ENCODE measurements around the gene RYR1.

RYR1 gene

DNA sequence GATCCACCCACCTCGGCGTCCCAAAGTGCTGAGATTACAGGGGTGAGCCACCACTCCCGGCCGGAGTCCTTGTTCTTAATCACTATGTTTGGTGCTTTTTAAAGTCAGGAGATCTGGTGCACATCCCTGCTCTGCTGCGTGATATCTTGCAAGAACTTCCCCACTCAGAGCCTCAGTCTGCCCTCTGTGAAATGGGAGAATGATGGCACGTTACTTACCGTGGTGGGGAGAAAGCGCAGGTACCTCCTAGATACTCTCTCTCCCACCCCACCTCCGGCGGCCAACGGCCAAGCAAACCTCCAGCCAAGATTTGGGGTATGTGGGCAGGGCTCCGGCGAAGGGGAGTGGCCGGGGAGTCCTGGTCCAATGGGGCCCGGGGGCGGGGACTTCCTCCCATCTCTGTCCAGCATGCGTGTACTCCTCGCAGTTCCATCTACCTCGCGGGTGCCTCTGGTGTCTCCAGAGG lies at the start of gene RYR1:
Gene RYR1, plus strand, starts transcription at position 424 of the 466 bp plus-strand sequence. CDS start 139 bp downstream, outside the sequence.
- no peak for DNase-seq

DNA sequence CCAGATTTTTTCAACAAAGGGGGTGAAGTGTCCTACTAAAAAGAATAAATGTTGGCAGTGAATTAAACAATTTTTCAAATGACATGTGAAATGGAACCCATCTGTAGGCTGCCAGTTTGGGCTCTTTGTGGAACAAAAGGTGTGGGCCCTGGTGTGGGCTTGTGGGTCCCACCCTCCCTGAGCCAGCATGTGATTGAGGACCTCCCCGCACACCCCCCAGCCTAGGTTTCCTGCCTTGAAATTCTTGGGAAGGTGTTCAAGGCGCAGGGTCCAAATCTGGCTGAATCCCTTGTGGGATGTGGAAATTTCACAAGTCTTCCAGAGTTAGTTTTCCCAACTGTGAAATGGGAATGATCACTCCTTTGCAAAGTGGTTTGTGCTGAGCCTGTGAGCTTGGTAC lies 49.7 kb upstream of the RYR1 start:
- no peak for DNase-seq

DNA sequence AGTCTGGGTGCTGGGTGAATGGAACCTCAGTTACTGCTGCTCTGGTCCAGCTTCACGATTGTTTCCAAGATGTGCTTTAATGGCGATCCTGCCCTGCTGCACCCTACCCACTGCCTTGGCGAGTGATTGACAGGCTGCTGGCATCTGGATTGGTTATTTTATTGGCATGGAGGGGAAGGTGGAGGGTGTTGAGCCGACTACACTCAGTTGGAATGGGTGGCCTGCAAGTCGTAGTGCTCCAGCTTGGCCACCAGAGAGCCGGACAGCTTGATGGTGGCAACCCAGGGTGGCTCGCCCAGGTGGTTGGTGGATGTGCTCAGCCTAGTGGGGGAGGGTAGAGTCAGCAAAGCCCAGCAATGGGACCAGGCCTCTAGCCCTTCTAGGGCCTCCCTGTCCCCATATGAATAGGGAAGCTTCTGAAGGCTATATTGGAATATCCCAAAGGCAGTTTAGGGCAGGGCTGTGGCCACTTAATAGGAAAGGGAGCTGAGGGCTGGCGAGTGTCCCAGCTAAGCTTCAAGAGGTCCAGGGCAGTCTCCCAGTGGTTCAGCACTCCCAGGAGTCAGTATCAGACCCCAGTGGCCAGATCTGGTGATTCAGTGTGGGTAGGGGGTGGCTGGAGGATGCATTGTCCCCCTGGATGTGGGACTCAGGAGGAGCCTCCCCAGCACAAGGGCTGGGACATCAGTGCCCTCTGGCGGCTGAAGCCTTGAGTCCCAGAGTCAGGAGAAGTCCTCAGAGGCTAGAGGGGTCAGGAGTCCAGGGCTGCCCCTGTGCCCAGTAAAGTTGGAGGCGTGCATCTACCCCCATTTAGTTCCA lies 49.1 kb upstream of the RYR1 start:
- no peak for DNase-seq

DNA sequence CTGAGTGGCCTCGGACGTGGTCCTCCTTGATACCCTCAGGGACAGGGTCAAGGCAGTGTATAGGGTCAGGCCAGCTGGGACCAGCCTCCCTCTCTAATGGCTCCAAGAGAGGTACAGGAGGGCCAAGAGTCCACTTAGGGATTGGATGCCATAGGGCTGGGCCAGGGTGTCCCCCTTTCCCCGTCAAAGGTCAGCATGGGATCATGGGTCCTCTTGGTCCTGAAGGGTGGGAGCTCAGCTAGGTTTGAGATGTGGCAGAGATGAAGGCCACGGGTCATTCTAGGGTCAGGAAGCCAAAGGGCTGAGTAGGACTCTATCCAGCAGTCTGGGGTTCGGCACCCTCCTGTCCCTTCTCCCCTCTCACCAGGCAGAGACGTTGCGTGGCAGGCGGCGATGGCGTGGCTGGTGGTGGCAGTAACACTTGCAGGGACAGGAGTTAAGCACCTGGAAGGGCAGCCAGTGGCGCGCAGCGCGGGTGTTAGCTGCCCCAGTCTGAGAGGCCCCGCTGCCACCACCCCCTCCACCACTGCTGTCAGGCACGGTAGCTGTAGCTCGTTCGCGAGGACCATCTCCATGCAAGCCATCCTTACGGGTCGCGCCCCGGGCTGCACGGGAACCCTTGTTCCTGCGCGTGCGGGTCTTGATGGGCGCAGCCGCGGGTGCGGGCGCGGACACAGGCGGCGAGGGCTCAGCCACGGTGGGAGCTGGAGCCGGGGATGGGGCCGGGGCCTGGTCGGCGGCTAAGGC lies 48.3 kb upstream of the RYR1 start:
- no peak for DNase-seq

DNA sequence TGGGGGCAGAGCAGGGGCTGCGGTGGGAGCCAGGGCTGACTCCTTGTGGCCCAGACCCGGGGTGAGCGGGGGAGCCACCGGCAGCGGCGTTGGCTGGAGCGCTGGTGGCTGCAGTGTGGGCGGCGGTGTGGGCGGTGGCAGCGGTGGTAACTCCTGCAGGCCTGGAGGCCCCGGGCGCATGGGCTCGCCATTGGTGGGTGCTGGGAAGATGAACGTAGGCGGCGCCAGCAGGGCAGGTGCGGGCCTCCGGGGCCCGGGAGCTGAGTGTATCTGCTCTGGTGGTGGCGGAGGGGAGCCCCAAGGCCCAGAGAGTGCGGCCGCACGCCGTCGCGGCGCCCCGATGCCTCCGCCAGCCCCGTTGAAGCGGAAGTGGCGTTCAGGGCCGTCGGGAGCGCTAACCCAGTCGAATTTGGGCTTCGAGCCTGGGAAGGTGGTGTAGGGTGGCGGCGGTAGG lies 47.7 kb upstream of the RYR1 start:
- DNase-seq = no peak

DNA sequence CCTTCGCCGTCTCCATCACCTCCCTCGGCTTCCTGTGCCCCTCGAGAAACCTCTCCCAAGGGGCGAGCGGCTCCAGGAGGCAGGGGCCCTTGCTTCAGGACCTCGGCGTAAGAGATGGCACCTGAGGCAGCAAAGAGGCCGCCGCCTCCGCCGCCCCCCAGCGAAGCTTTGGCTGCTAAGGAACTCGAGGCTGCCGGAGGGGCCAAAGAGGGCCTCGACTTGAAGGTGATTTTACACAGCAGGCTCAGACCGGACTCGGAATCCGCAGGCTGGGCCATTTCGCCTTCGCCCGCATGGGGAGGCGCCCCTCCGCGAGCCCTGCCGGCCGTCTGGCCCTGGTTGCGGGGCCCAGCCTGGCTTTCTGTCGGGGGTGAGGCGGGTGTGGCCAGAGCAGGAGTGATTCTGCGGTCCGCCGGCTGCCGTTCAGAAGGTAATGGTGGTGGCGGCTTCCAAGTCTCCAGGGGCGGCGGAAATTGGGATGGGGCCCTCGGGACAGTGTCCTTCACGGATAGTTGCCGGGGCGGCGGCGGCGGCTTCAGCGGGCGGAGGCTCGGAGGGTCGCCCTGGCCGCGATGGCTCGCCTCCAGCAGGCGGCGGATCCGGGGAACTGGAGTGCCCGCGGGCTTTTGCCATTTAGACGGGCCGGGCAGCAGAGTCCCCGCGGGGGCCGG lies 47.1 kb upstream of the RYR1 start:
- DNase-seq = no peak

DNA sequence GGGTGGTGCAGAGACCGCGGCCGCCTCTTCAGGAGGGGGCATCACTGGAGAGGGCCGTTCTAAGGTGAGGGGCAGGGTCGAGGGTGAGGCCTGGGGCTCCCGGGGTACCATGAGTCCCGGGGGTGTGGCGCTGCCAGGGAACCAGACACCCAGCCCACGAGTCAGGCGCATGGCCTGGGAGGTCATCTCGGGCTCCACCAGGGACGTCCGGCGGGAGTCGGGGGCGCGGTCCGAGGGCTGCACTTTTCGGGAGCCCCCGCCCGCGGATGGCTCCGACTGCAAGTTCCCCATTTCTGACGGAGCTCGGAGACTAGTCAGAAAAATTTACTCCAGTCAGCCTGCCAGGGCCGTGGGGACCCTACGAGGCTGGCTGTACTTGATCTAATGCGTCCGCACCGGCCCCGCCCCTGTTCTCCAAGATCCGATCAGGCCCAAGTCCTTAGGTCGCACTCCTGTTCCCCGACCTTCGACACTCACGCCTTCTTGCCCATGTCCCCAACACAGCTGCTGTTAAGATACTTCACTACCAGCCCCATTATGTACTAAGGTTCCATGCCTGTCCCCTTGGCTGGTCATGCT lies 46.4 kb upstream of the RYR1 start:
- DNase-seq = no peak

DNA sequence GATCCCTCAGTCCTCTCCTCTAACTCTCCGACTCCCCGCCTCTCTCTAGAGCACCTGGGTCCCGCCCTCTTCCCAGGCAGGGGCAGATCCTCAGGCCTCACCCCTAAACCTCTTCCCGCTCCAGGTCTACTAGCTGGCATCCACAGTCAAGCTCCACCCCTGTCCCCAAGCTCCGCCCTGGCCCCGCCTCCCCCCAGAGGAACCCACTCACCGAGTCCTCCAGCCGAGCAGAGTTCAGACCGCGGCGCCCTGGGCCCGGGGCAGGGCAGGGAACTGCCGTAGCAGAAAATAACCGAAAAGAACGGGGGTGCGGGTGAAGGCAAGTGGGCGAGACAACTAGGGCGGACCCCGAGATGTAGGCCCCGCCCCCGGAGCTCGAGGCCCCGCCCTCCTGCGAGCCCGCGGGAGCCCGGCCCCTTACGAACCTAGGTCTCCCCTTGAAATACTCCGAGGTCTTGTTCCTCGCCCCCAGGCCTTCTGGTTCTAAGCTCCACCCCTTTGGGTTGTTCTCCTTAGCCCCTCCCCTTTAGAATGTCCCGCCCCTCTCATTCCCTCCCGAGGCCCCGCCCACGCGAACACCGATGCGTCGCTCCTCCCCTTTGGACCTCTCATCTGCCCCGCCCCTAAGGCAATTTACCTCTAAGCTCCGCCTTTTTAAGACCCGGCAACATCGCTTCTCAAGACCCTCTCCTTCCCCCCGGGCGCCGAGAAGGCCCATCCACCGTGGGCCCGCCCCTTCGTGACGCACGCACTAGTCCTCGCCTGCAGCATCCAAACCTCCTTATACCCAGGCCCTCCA lies 45.7 kb upstream of the RYR1 start, which contains the start of gene GGN:
Gene GGN, minus strand, starts transcription at position 485 of the 799 bp plus-strand sequence. CDS start 773 bp downstream, outside the sequence.
- DNase-seq = no peak

DNA sequence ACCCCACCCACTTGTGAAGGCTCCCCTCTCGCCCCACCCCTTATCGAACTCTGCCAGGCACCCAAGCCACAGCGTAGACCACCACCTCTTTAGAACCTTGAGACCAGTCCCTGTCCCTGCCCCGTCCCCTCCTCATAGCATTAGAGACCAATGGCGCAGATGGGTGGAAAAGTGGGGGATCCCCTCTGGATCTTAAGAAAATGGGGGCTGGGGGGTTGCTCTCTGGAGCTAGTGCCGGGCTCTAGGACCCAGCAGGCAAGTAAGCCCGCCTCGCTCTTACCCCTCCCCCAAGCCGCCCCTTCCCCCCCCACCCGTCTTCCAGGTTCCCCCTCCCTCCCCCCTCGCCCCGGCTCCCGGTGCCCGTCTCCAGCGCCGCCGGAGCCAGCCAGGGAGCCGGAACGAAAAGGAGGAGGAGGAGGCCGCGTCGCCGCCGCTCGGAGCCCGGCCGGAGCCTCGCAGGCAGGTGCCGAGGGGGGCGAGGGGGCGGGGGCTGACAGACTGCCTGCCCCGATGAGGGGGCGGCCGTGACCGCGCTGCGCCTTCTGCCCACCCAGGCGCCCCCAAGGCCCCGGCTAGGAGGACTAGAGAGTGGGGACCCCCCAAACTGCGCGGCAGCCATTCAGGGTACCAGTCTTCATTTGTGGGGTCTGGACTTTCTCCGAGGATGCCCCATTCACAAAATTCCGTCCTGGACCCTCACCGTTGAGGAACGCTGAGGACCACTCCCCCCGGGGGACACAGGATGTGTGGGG lies 45.0 kb upstream of the RYR1 start, which contains the start of gene SPRED3:
Gene SPRED3, plus strand, starts transcription at position 349 of the 752 bp plus-strand sequence. CDS start 1,606 bp downstream, outside the sequence.
- no peak for DNase-seq

DNA sequence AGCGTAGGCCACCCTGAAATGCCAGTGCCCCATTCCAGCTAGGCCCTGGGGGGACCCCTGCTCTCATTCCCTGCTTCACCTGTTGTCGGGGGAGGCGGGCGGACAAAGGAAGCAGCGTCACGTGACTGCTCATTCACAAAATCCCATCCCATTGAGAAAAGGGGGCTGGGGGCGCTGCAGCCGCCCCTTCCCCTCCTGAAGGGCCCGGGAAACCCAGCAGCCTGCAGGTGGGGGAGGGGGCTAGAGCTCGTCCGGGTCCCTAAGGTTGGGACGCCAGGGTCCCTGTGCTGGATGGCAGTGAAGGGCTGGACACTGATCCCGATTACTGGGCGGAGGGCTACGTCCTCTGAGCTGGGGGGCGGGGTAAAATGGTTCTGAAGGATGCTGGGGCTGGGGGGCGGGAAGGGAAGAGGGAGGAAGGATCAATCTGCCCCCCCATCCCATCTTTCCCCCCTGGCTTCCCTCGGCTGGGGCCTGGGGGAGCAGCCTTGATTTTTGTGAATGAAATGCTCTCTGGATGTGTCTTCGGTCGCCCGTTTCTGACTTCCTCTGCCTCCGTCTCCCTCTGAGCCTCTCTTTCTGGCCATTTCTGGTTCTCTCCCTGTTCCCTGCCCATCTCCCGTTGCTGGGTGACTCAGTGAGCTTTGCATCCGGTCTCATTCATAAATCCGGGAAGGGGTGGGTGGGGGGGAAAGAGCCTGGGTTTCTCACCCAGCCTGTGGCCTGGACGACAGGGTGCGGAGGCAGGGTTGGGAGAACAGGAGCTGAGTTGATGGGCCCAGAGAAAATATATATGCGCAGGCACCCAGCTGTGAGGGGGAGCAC lies 44.2 kb upstream of the RYR1 start:
- DNase-seq = no peak

DNA sequence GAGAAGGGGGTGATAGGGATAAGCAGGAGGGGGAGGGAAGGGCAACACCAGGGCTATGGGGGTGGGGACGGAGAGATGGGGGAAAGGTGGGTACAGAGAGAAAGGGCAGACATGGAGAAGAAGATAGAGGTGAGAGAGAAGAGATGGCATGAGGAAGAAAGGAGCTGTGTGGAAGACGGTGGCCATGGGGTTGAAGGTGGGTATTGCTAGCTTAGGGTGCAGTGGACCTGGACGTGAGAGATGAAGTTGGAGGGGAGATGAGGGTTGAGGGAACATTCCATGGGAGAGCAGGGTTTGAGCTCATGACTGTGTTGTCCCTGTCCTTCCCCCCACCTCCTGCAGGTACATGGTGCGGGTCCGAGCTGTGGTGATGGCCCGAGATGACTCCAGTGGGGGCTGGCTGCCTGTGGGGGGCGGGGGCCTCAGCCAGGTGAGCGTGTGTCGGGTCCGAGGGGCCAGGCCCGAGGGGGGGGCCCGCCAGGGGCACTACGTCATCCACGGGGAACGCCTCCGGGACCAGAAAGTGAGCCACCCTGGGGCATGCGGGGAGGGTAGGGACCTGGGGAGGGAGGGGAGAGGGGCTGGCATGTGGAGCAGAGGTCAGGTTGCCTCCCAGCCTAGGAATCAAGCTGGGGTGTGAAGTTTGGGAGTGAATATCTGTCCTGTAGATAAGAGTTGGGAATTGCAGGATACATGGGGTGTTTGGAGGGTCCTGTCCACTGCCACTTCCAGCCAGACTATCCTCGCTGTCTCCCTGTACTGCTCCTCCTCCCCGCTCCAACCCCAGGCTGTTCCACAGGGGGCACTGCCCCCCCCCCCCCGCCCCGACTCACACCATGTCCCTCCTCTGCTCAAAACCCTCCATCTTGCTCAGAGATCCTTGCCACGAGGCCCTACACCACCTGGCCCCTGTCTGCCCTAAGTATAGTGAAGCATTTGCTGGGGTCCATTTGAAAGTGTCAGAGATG lies 43.2 kb upstream of the RYR1 start:
- DNase-seq = no peak

DNA sequence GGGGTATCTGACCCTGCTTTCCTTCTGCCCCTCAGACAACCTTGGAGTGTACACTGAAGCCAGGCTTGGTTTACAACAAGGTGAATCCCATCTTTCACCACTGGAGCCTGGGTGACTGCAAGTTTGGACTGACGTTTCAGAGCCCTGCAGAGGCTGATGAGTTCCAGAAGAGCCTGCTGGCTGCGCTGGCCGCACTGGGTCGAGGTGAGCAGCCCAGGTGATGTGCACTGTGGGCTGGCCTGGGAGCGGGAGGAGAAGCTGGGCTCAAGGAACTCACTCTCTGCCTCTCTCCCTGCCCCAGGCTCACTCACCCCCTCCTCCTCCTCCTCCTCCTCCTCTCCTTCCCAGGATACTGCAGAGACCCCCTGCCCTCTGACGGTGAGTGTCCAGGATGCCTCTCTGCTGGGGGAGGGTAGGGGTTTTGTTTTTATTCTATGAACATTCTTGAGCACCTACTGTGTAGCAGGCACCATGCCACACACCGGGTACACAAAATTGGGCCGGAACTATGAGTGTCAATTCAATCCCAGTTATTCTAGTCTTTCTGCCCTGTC lies 41.5 kb upstream of the RYR1 start:
- DNase-seq = no peak

DNA sequence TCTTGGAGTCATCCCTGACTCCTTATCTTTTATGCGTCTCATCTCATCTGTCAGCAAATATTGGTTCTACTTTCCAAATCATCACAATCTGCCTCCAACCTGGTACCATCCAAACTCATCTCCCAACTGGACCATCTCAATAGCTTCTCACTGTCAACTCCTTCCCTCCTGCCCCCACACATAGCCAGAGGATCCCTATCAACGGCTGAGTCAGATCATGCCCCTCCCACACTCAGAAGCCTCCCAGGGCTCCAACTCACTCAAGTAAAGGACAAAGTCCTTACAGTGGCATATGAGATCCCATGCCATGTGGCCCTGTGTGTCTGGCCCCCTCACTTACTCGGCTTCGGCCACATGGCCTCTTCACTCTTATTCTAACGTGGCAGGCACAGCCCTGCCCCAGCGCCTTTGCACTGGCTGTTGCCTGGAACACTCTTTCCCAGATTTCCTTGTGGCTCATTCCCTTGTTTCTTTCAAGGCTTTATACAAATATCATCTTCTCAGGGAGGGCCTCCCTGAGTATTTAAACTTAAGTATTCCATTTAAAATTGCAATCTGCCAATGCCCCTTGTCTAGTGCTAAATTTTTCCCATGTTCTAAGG lies 40.7 kb upstream of the RYR1 start:
- no peak for DNase-seq

DNA sequence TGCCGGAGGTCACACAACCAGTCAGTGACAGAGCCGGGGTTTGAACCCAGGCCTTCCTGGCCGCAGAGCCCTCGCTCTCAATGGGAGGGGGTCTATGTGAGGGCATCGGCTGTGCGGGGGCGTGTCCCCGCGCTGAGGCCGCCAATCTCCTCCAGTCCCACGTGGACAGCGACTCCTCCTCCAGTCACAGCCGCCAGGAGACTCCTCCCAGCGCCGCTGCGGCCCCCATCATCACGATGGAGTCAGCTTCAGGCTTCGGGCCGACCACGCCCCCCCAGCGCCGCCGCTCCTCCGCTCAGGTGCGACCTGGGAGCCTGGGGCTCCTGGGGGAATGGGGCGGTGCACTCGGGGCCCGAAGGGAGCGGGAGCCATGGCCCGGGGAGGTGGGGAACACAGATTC lies 39.0 kb upstream of the RYR1 start:
- no peak for DNase-seq

DNA sequence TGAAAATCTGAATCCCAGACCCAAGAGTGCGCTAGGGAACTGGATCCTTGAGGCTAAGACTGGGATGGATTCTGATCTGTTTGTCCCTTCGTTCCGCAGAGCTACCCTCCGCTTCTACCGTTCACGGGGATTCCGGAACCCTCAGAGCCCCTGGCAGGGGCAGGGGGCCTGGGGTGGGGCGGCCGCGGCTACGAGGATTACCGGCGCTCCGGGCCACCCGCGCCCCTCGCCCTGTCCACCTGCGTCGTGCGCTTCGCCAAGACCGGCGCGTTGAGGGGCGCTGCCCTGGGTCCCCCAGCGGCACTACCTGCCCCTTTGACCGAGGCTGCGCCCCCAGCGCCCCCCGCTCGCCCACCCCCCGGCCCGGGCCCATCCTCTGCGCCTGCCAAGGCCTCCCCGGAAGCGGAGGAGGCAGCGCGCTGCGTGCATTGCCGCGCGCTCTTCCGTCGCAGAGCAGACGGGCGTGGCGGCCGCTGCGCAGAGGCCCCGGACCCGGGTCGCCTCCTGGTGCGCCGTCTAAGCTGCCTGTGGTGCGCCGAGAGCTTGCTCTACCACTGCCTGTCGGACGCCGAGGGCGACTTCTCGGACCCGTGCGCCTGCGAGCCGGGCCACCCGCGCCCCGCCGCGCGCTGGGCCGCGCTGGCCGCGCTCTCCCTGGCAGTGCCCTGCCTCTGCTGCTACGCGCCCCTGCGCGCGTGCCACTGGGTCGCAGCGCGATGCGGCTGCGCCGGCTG lies 37.9 kb upstream of the RYR1 start:
- no peak for DNase-seq

DNA sequence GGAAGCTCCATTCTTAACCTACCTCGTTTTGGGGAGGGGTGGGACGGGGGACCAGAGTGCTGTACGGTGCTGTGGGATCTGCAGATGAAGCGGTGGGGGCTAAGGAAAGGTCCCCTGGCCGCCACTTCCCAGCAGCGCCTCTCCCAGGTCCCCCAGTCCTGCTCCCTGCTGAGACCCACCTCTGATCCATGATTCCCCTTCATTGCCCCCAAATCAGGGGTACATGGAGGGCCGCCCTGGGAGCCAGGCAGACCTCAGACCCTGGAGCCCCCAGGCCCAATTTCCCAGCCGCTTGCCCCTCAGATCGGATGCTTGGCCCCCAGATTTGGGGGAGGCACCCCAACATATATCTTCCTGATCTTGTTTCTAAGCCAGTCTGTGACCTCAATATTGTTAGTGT lies 34.4 kb upstream of the RYR1 start:
- DNase-seq = no peak

DNA sequence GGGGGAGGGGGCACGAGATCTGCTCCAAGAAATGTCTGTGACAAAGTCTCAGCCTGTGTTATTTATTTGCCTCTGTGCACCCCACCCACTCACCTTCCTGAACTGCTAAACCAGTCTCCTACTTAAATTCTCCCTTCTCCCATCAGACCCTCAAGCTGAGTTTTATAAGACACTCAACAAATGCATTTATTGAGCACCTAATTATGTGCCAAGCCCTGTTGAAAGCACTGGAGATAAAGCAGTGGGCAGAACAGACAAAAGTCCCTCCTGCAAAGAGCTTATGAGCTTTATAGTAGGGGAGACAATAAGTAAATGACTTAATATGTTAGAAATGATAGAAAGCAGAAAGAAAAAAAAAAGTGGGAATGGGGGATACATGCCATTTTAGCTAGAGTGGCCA lies 34.0 kb upstream of the RYR1 start:
- DNase-seq = no peak

DNA sequence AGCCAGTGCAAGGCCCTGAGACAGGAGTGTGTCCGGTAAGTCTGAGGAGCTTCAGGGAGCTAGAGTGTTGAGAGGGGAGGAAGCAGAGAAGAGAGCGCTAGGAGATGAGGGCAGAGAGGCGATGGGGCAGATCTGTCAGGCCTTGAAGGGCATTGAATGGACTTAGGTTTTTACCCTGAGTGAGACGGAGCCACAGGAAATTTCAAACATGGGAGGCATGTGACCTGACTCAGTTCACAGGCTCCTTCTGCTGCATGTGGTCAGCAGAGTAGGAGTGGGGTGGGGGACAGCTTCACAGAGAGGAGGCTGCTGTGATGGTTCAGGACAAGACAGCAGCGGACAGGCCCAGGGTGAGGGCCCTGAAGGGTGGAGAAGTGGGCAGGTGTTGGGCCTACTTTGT lies 33.1 kb upstream of the RYR1 start:
- DNase-seq = no peak
